ENCODE measurements around the gene PLD3. TPM values are rescaled to one million over a fixed set of nuclear protein-coding genes. Genes with fewer than 3 reads are reported as not detected.
A peak's percentile ranks its signal among the peaks of the same experiment; 100 is the strongest.

PLD3 gene
- total RNA-seq, 1 donor from 2014 or later: 112 TPM

- FAIRE-seq: no peak
- no peak for DNase-seq (ENCODE audit: low spot score in 2 of 2)
These were observed 32.8 kb downstream of the PLD3 start for GRCh38 chr19:40381321-40381720.

GRCh38 chr19:40383668-40384248 lies 35.3 kb downstream of the PLD3 start:
- DNase-seq (ENCODE audit: low spot score in 2 of 2) (no peak), FAIRE-seq (no peak)

- no peak for DNase-seq (ENCODE audit: low spot score in 2 of 2)
- FAIRE-seq: no peak
These were observed 38.7 kb downstream of the PLD3 start for GRCh38 chr19:40387155-40387554.

GRCh38 chr19:40388481-40388880 lies 40.0 kb downstream of the PLD3 start:
- no peak for FAIRE-seq

GRCh38 chr19:40389404-40390083 lies 41.0 kb downstream of the PLD3 start:
- DNase-seq (ENCODE audit: low spot score in 2 of 2) (no peak), FAIRE-seq (no peak)

More at GRCh38 chr19:40388481-40388880, 40.0 kb downstream of the PLD3 start:
- no peak for DNase-seq (ENCODE audit: low spot score in 2 of 2)

GRCh38 chr19:40390084-40390742 lies 41.7 kb downstream of the PLD3 start, which contains the start of gene HIPK4:
HIPK4 (minus strand) TSS chr19:40390181; CDS start chr19:40389902, 279 bp downstream.
- FAIRE-seq (no peak), DNase-seq (ENCODE audit: low spot score in 2 of 2) (no peak)

- FAIRE-seq (no peak), DNase-seq (ENCODE audit: low spot score in 2 of 2) (no peak)
These were observed 43.6 kb downstream of the PLD3 start for GRCh38 chr19:40392123-40392522.

- no peak for FAIRE-seq
These were observed 44.5 kb downstream of the PLD3 start for GRCh38 chr19:40392894-40393517.

GRCh38 chr19:40393894-40394815 lies 45.7 kb downstream of the PLD3 start:
- no peak for DNase-seq (ENCODE audit: low spot score in 2 of 2)
- no peak for FAIRE-seq

More at GRCh38 chr19:40392894-40393517, 44.5 kb downstream of the PLD3 start:
- no peak for DNase-seq (ENCODE audit: low spot score in 2 of 2)

- FAIRE-seq: no peak
- no peak for DNase-seq (ENCODE audit: low spot score in 2 of 2)
These were observed 46.3 kb downstream of the PLD3 start for GRCh38 chr19:40394816-40395210.

GRCh38 chr19:40395956-40396355 lies 47.5 kb downstream of the PLD3 start:
- FAIRE-seq: no peak

GRCh38 chr19:40396886-40397567 lies 48.5 kb downstream of the PLD3 start:
- FAIRE-seq (no peak), DNase-seq (ENCODE audit: low spot score in 2 of 2) (no peak)

More at GRCh38 chr19:40395956-40396355, 47.5 kb downstream of the PLD3 start:
- no peak for DNase-seq (ENCODE audit: low spot score in 2 of 2)

GRCh38 chr19:40397568-40397906 lies 49.0 kb downstream of the PLD3 start:
- no peak for FAIRE-seq
- no peak for DNase-seq (ENCODE audit: low spot score in 2 of 2)

GRCh38 chr19:40398417-40399131 lies 50.1 kb downstream of the PLD3 start:
- DNase-seq (ENCODE audit: low spot score in 2 of 2) (peak in 1 of 2 donors; percentile 56), FAIRE-seq (no peak)

- no peak for FAIRE-seq
- DNase-seq (ENCODE audit: low spot score in 2 of 2): no peak
These were observed 52.1 kb downstream of the PLD3 start for GRCh38 chr19:40400559-40400958.

- FAIRE-seq (no peak), DNase-seq (ENCODE audit: low spot score in 2 of 2) (peak; percentile 68 to 85)
These were observed 54.9 kb downstream of the PLD3 start for GRCh38 chr19:40403262-40403984.

- FAIRE-seq (no peak), DNase-seq (ENCODE audit: low spot score in 2 of 2) (no peak)
These were observed 59.5 kb downstream of the PLD3 start for GRCh38 chr19:40407714-40408597.

All from frontal cortex (tissue), 4 donors.